ENCODE results near the gene PPP2R2C.

Gene PPP2R2C

GRCh38 chr4:6493658-6494304 is 21.4 kb upstream of the PPP2R2C start:
- ATAC-seq, result no peak

- ATAC-seq, result no peak
Measured at GRCh38 chr4:6492861-6493657, 20.6 kb upstream of the PPP2R2C start.

- ATAC-seq, result no peak
Measured at GRCh38 chr4:6492027-6492590, 19.7 kb upstream of the PPP2R2C start.

- no peak for ATAC-seq
Measured at GRCh38 chr4:6491235-6491634, 18.8 kb upstream of the PPP2R2C start.

GRCh38 chr4:6489927-6490326 is 17.5 kb upstream of the PPP2R2C start:
- ATAC-seq, result no peak

GRCh38 chr4:6487466-6487865 is 15.1 kb upstream of the PPP2R2C start:
- ATAC-seq, result no peak

- no peak for ATAC-seq
Measured at GRCh38 chr4:6480534-6481088, 8.2 kb upstream of the PPP2R2C start.

- no peak for ATAC-seq
Measured at GRCh38 chr4:6478546-6479220, 6.3 kb upstream of the PPP2R2C start.

GRCh38 chr4:6476893-6477292 is 4.5 kb upstream of the PPP2R2C start:
- ATAC-seq, result no peak

GRCh38 chr4:6475492-6476020 is 3.1 kb upstream of the PPP2R2C start:
- ATAC-seq, result no peak

- ATAC-seq, result no peak
Measured at GRCh38 chr4:6474705-6475457, 2.5 kb upstream of the PPP2R2C start.

GRCh38 chr4:6474053-6474568 is 1.7 kb upstream of the PPP2R2C start:
- ATAC-seq, result no peak

DNA sequence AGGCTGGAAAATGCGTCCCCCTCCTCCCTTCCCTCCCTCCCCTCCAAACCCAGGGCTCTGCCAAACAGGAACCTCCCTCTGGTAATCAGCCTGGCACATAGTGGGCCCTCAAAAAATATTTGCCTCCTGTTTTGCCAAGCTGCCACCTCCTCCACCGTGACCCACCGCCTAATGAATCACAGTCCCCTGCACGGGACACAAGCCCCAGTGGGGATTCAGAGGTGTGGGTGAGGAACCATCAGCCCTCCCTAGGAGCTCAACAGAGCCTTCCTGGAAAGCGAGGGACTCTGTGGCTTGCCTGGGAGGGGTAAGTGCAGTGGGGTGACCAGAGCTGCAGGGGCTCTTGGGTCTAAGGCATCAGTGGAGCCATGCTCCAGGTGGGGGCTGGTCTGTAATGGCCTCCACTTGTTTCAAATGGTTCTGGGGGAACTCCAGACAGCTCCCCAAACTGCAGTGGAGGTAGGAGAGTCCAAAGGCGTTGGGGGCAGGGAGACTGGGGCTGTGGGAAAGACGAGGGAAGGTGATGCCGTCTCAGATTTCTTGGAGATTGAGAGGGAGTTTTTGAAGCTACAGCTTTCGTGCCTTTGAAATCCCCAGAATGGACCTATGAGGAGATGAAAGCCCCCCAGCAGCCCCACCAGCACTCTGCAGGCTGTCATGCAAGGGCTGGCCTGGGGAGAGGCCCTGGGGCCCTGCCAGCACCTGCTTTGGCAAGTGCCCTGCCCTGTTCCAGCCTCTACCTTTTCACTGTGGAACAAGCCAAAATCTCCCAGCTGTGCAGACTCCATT is 1.0 kb upstream of the PPP2R2C start:
- ATAC-seq, result no peak

DNA sequence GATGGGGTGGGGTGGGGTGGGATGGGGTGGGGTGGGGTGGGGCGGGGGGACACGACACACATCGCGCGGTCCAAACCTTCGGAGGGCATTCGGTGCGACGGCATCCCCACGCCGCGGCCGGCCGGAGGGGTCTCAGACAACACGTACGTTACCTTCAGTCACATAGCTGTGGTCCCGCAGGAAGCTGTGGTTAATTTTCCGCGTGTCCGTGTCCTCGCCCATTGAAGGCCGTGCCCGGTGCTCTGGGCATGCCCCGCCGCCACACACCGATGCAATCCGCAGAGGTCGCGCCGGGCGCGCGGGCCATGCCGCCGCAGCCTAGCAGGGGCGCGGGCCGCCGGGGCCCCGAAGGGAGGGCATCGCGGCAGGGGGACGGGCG is 417 bp downstream of the PPP2R2C start:
- ATAC-seq, result no peak

GRCh38 chr4:6471307-6472007 is 957 bp downstream of the PPP2R2C start:
- no peak for ATAC-seq

- no peak for ATAC-seq
Measured at GRCh38 chr4:6470502-6471306, 1.7 kb downstream of the PPP2R2C start.

- ATAC-seq, result no peak
Measured at GRCh38 chr4:6469898-6470501, 2.4 kb downstream of the PPP2R2C start.

DNA sequence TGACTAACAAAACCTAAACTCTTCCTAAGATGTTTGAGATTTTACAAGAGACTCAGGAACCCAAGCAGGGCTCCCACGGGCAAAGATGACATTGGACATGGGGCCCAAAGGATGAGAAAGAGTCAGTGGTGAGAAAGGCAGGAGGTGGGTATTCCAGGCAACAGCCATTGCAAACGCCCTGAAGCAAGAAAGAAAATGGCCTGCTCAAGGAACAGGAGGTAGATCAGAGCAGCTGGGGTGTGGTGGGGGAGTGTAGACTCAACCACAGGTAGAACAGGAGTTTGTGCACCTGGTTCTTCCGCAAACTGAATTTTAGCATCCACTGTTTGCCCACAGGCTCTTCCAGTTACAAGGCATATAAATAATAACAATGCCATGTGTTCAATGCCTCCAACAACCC is 3.3 kb downstream of the PPP2R2C start:
- ATAC-seq, result no peak

- ATAC-seq, result no peak
Measured at GRCh38 chr4:6468376-6468775, 4.0 kb downstream of the PPP2R2C start.
